ENCODE data around the gene DLG2.

DLG2 gene

DNA sequence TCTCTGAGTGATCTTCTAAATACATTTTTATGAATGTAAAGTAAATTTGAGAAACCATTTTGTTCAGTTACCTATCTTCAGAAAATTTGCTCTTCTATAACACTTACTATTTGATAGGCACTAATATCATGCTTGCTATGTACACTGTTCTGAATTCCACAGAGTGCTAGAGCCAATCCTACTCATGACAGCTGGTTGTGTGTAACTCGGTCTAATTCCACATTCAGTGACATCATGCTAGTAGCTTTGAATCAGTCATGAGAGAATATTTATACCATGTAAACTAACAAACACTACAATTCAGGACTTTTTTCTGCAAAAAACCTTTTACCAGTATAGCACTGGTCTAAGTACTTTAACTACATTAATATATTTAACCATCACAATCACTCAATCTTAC lies 902.9 kb downstream of the DLG2 start:
- DNase-seq (ENCODE audit: insufficient read length, low spot score) (no peak), FAIRE-seq (no peak)
- TF ChIP-seq, protein P1, sequence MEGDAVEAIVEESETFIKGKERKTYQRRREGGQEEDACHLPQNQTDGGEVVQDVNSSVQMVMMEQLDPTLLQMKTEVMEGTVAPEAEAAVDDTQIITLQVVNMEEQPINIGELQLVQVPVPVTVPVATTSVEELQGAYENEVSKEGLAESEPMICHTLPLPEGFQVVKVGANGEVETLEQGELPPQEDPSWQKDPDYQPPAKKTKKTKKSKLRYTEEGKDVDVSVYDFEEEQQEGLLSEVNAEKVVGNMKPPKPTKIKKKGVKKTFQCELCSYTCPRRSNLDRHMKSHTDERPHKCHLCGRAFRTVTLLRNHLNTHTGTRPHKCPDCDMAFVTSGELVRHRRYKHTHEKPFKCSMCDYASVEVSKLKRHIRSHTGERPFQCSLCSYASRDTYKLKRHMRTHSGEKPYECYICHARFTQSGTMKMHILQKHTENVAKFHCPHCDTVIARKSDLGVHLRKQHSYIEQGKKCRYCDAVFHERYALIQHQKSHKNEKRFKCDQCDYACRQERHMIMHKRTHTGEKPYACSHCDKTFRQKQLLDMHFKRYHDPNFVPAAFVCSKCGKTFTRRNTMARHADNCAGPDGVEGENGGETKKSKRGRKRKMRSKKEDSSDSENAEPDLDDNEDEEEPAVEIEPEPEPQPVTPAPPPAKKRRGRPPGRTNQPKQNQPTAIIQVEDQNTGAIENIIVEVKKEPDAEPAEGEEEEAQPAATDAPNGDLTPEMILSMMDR (IDR thresholded peaks at IDR 0.05; ENCODE audit: insufficient read depth, missing control alignments): no peak

DNA sequence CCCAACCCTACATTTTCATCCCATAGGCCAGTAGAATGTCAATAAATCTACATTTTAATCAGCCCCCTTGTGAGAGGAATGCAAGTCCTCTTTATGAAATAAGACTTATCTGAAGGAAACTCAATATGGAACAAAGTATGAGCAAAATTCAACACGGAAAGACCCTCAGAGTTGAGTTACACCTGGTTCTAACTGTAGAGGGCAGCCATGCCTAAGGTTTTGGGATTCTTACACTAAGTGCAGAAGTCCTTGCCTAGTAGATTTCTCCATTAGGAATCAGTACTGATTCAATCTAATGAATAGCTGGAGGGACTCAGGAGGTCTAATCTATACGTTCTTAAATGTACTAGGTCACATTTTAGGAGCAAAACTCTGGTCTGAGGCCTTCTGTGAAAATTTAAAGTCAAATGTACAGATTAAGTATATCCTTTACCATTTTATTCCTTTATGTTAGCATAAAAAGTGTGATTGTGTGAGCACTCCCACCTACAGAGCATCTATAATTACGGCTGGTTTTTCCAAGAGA lies 904.5 kb downstream of the DLG2 start:
- DNase-seq (ENCODE audit: insufficient read length, low spot score) (no peak), FAIRE-seq (no peak)
- TF ChIP-seq, protein P1 (IDR thresholded peaks at IDR 0.05; ENCODE audit: insufficient read depth, missing control alignments): peak; percentile 21

DNA sequence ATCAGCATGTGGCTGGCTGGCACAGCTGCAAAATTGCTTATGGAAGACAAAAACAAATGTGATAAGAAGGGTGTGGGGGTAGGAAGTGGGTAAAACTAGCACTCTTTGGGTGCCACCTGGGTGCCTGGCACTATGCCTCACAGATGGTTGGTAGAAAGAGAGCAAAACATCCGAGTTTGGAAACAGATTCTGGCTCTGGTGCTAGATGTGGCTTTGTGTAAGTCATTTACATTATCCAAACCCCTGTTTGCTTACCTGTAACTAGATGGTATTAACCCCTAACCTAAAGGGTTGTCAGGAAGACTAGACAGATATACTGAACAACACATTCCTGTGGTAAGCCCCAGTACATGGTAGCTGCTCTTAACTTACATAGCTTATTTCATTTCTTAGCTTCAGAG lies 905.6 kb downstream of the DLG2 start:
- FAIRE-seq (no peak), DNase-seq (ENCODE audit: insufficient read length, low spot score) (no peak)
- TF ChIP-seq, protein P1 (IDR thresholded peaks at IDR 0.05; ENCODE audit: insufficient read depth, missing control alignments): no peak

DNA sequence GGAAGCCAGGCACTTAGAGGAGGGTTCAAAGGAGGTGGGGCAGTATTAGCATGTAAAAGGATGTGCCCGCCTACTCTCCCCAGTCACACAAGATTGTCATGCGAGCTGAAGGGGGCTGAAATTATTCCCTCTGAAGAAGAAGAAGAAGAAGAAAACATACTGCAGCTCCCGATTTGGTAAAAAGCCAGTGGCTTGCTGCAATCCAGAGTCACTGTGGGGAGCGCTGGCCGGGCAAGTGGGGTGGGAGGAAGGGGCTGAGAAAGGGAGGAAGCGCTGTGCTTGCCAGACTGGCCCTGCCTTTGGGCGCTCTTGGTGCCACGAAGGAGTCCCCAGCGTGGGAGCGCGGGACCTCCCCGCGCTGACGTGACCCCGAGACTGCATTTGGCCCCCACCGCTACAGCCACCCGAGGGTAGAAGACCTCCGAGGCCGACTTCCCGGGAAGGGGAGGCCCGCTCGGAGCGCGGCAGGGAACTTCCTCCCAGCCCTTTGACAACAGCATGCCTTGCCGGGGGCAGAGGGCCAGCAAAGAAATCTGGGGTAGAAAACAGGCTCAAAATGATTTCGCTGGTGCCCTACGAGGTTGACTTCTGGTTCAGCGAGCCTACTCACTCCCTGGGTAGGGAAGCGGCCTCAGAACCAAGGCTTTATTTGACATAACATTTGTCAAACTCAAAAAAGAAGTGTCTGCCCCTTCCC lies 906.3 kb downstream of the DLG2 start:
- TF ChIP-seq, protein P1 (IDR thresholded peaks at IDR 0.05; ENCODE audit: insufficient read depth, missing control alignments): no peak
- DNase-seq (ENCODE audit: insufficient read length, low spot score): no peak
- no peak for FAIRE-seq

DNA sequence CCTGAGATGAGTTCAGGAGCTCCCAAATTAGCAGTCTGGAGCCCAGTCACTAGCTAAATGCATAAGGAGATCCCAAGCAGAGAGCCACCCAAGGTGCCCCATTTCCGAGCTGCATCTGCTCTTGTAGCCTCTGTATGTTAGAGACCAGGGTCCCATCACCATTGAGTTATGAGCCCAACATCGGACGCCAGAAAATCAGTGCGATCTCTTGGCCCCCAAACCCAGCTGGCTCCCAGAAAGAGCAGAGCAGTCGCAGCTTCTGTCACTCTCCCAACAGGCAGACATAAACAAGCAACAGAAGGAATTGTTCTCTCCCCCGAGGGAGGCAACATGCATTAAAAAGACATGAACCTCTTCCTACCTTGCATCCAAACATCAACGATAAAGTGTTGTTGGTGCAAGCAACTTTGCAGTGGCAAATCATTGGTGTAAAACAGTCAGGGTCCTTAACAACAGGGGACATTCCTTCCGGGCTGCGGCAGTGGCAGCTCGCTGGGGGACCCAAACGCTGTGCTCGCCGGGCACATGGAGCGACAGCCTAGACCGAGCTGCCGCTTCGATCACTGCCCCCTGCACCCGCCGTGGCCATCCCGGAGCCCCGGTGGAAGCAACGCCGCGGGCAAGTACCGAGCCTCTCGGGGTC lies 907.1 kb downstream of the DLG2 start:
- DNase-seq (ENCODE audit: insufficient read length, low spot score) (no peak), FAIRE-seq (no peak)
- TF ChIP-seq, protein P1 (IDR thresholded peaks at IDR 0.05; ENCODE audit: insufficient read depth, missing control alignments): no peak

DNA sequence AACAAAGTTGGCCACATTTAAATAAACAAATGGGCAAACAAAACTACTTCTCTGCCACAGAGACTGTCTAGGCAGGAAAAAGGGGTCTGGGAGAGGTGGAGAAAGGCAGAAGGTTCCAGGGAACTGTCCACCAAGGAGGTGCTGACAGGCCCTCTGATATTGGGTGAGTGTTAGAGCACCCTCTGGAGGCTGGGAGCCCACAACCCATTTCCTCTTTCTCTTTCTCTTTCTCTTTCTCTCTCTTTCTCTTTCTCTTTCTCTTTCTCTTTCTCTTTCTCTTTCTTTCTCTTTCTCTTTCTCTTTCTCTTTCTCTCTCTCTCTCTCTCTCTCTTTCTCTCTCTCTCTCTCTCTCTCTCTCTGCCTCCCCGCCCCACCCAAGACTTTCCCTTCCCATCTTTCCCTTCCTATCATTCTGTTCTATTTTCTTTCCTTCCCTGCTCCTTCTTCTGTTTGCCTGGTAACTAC lies 912.8 kb downstream of the DLG2 start:
- FAIRE-seq (no peak), DNase-seq (ENCODE audit: insufficient read length, low spot score) (no peak)
- TF ChIP-seq, protein P1 (IDR thresholded peaks at IDR 0.05; ENCODE audit: insufficient read depth, missing control alignments): peak; percentile 57

DNA sequence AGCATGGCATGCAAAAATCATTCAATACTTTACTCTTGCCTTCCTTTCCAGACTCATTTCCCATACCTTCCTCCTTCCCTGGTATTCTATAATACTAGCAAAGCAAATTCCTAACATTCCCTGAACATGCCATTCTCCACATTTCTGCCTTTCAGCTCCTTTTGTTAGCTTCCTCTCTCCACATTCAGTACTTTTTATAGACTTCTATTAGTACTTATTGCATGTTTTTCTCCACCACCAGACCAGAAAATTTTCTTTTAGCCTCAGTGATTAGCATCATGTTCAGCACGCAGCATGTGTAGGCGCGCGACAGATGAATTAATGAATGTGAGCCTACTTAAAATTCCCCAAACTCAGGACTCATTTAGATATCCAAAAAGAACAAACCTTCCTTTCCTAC lies 935.3 kb downstream of the DLG2 start:
- no peak for FAIRE-seq
- TF ChIP-seq, protein P1 (IDR thresholded peaks at IDR 0.05; ENCODE audit: insufficient read depth, missing control alignments): no peak
- DNase-seq (ENCODE audit: insufficient read length, low spot score): no peak
